IMR-90 (cell line): Measurements from ENCODE around the gene RPS27A. TPM values are rescaled to one million over a fixed set of nuclear protein-coding genes. Genes with fewer than 3 reads are reported as not detected.
A peak's percentile ranks its signal among the peaks of the same experiment; 100 is the strongest.

Experiments used
- ATAC-seq: fragments of 200-7000 bp; cut with Tn5 transposase; 2 replicates; pipeline ENCODE4 v1.9.1; 2020; ENCODE audit warnings: low read depth, mild to moderate bottlenecking, moderate library complexity
- BruUV-seq: library from RNA; stranded (reverse); fragments of 400-500 nt; replicated peaks from 2 replicates; lab custom pipeline; 2021; lab: Mats Ljungman, UMichigan
- CTCF ChIA-PET: fragments of 300-600 bp; formaldehyde crosslinking; extraction: SDS; loops from one replicate; lab custom pipeline; 2021; ENCODE audit warnings: antibody characterized with exemption; lab: Yijun Ruan, JAX
- POLR2A ChIA-PET: fragments of 300-600 bp; sonication (Branson Sonifier 250); formaldehyde crosslinking; loops from one replicate; lab custom pipeline; 2022; ENCODE audit warnings: antibody characterized with exemption; ENCODE audit not compliant: unreplicated experiment; lab: Charles Lee
- DNase-seq: peaks from one replicate; pipeline ENCODE4 v3.0.0; 2013
- H2AFZ ChIP-seq: replicated peaks from 2 replicates; pipeline ENCODE3; 2013; ENCODE audit warnings: low read length, mild to moderate bottlenecking; ENCODE audit not compliant: poor library complexity
- H2AK5ac ChIP-seq: 2 replicates; pipeline ENCODE4 v1.6.1; 2013; ENCODE audit warnings: low read depth, low read length, inconsistent platforms
- H2AK9ac ChIP-seq: replicated peaks from 2 replicates; pipeline ENCODE3; 2013; ENCODE audit warnings: mild to moderate bottlenecking, low read depth, low read length, moderate library complexity; ENCODE audit not compliant: poor library complexity
- H2BK120ac ChIP-seq: 2 replicates; pipeline ENCODE4 v1.6.1; 2013; ENCODE audit warnings: low read depth, low read length, inconsistent platforms
- H2BK15ac ChIP-seq: 3 replicates; pipeline ENCODE4 v1.6.1; 2013; ENCODE audit warnings: low read depth, low read length, inconsistent platforms
- H2BK20ac ChIP-seq: 2 replicates; pipeline ENCODE4 v1.6.1; 2013; ENCODE audit warnings: low read depth, mild to moderate bottlenecking, inconsistent platforms, low read length, moderate library complexity
- H2BK5ac ChIP-seq: 2 replicates; pipeline ENCODE4 v1.6.1; 2013; ENCODE audit warnings: mild to moderate bottlenecking, low read depth, low read length, inconsistent platforms; ENCODE audit not compliant: poor library complexity, severe bottlenecking
- H3K14ac ChIP-seq: replicated peaks from 2 replicates; pipeline ENCODE4 v1.6.1; 2013; ENCODE audit warnings: low read depth, low read length, inconsistent platforms
- H3K18ac ChIP-seq: 2 replicates; pipeline ENCODE4 v1.6.1; 2013; ENCODE audit warnings: low read depth, low read length, control low read depth
- H3K23ac ChIP-seq: 2 replicates; pipeline ENCODE4 v1.6.1; 2013; ENCODE audit warnings: low read depth, low read length, inconsistent platforms
- H3K27ac ChIP-seq: 2 replicates; pipeline ENCODE4 v1.5.1; 2013; ENCODE audit warnings: mild to moderate bottlenecking, control low read depth, low read length; ENCODE audit not compliant: insufficient read depth
- H3K27me3 ChIP-seq: 2 replicates; pipeline ENCODE4 v1.6.1; 2013; ENCODE audit warnings: low read length; ENCODE audit not compliant: control insufficient read depth, insufficient read depth
- H3K36me3 ChIP-seq: 2 replicates; pipeline ENCODE4 v1.6.1; 2013; ENCODE audit warnings: low read length, mixed read lengths; ENCODE audit not compliant: control insufficient read depth, insufficient read depth
- H3K4ac ChIP-seq: 2 replicates; pipeline ENCODE4 v1.6.1; 2013; ENCODE audit warnings: low read depth, low read length, inconsistent platforms
- H3K4me1 ChIP-seq: 2 replicates; pipeline ENCODE4 v1.6.1; 2013; ENCODE audit warnings: low read length, mixed read lengths; ENCODE audit not compliant: control insufficient read depth, insufficient read depth
- H3K4me2 ChIP-seq: 2 replicates; pipeline ENCODE4 v1.6.1; 2013; ENCODE audit warnings: low read depth, mild to moderate bottlenecking, control low read depth, low read length, moderate library complexity
- H3K4me3 ChIP-seq: 2 replicates; pipeline ENCODE4 v1.5.1; 2013; ENCODE audit warnings: low read depth, mild to moderate bottlenecking, control low read depth, low read length, moderate library complexity; ENCODE audit not compliant: insufficient read depth
- H3K56ac ChIP-seq: 2 replicates; pipeline ENCODE4 v1.6.1; 2013; ENCODE audit warnings: low read length, inconsistent platforms; ENCODE audit not compliant: insufficient read depth; ENCODE audit errors: extremely low read depth
- H3K79me1 ChIP-seq, 2 experiments: 2 replicates each; pipeline ENCODE4 v1.6.1; 2013; ENCODE audit warnings: low read length in 2 of 2, inconsistent platforms in 1 of 2, low read depth in 1 of 2
- H3K9ac ChIP-seq: 2 replicates; pipeline ENCODE4 v1.6.1; 2013; ENCODE audit warnings: low read depth, low read length, control low read depth
- H3K9me1 ChIP-seq: 2 replicates; pipeline ENCODE4 v1.6.1; 2013; ENCODE audit warnings: low read length, inconsistent platforms; ENCODE audit not compliant: insufficient read depth
- H3K9me3 ChIP-seq: 2 replicates; pipeline ENCODE4 v1.6.1; 2013; ENCODE audit warnings: low read length; ENCODE audit not compliant: control insufficient read depth, insufficient read depth
- H4K20me1 ChIP-seq: 2 replicates; pipeline ENCODE4 v1.6.1; 2013; ENCODE audit warnings: low read length, inconsistent platforms; ENCODE audit not compliant: insufficient read depth
- H4K5ac ChIP-seq: 2 replicates; pipeline ENCODE4 v1.6.1; 2013; ENCODE audit warnings: mild to moderate bottlenecking, low read depth, low read length, control low read depth
- H4K8ac ChIP-seq, 2 experiments: 2 replicates each; pipeline ENCODE4 v1.6.1; 2013; ENCODE audit warnings: low read depth in 2 of 2, low read length in 2 of 2, control low read depth in 1 of 2, inconsistent platforms in 1 of 2
- H4K91ac ChIP-seq: 2 replicates; pipeline ENCODE4 v1.6.1; 2013; ENCODE audit warnings: low read depth, low read length, inconsistent platforms; ENCODE audit not compliant: insufficient read depth
- MAZ ChIP-seq: IDR thresholded peaks from 2 replicates; pipeline ENCODE4 v1.6.1; 2012; ENCODE audit warnings: low read depth, mild to moderate bottlenecking, low read length, improper control_type of control experiment, moderate library complexity, borderline replicate concordance
- NFE2L2 ChIP-seq: fragments of 150-350 bp; IDR thresholded peaks from 2 replicates; pipeline ENCODE4 v1.6.1; 2016; ENCODE audit warnings: low read depth, mild to moderate bottlenecking, low read length
- WGBS, 2 experiments: methylation state at CpG; one replicate each; pipeline versions ENCODE4 v1.1.5 to v1.1.7; 2013; ENCODE audit warnings: missing lambda C conversion rate in 2 of 2; ENCODE audit not compliant: insufficient read length in 1 of 2; ENCODE audit errors: extremely low coverage in 2 of 2; 5-methylcytosine and 5-hydroxymethylcytosine counted together
- dilution Hi-C: fragments of 300-500 bp; cut with HindIII; formaldehyde crosslinking; loops from one replicate; pipeline ENCODE4 v1.14.3; 2018; ENCODE audit warnings: low sequenced_read_pairs; ENCODE audit not compliant: unreplicated experiment
- in situ Hi-C: fragments of 300-500 bp; cut with MboI; formaldehyde crosslinking; loops from 3 replicates; pipeline ENCODE4 v1.14.3; 2019; ENCODE audit warnings: low sequenced_read_pairs, inconsistent platforms, mixed read lengths
- intact Hi-C: fragments of 100-400 bp; cut with micrococcal nuclease; formaldehyde crosslinking; loops from 2 replicates; pipeline ENCODE4 v1.10.0; 2022
- polyA plus RNA-seq, 3 experiments: library from polyadenylated mRNA; depleted of rRNA; stranded (reverse); fragments of >200 nt; gene quantifications; 2 replicates each; pipeline ENCODE4 v1.2.3, GENCODE V29; 2012; ENCODE audit warnings: low replicate concordance in 1 of 3
- total RNA-seq: library from RNA; depleted of rRNA; stranded (reverse); fragments of >200 nt; gene quantifications from 2 replicates; pipeline ENCODE4 v1.2.3, GENCODE V29; 2012

Gene RPS27A
- total and polyA plus RNA-seq, 2 of the 4 experiments (the other 2 are of a cell fraction) = 496 to 1,421 TPM

- no peaks in the 10 kb centered on the region for H3K27me3 ChIP-seq
- peaks cover 26% of the 10 kb centered on the region; the same call in 1 of the 2 replicates for H4K20me1 ChIP-seq
- no peak overlapping the region for H2BK120ac ChIP-seq
- peak overlapping the region; percentile 18 for H2BK5ac ChIP-seq
- H3K14ac ChIP-seq = peak overlapping the region; percentile 98; the same call in 1 of the 2 replicates
- TF ChIP-seq NFE2L2 (no peak), MAZ (no peak)
- H3K23ac ChIP-seq = peak overlapping the region; percentile 96; the same call in 1 of the 2 replicates
- TSS peak; percentile 68 for BruUV-seq
- CTCF ChIA-PET = no interaction called here
- H3K9ac ChIP-seq = peak overlapping the region; percentile 98
- H2BK20ac ChIP-seq = no peak overlapping the region
- no peak overlapping the region for H2AK5ac ChIP-seq
- H3K9me1 ChIP-seq = no peaks in the 10 kb centered on the region; the same call in 1 of the 2 replicates
- peaks cover 23 to 67% of the 10 kb centered on the region in 2 experiments for H3K79me1 ChIP-seq
- no peaks in the 10 kb centered on the region for H3K9me3 ChIP-seq
- ATAC-seq = no peak
- H4K91ac ChIP-seq = no peak overlapping the region
- H4K8ac ChIP-seq = no peak overlapping the region
- H2BK15ac ChIP-seq = no peak overlapping the region
- no peak overlapping the region for H2AFZ ChIP-seq
- H3K4me3 ChIP-seq = peak overlapping the region; percentile 75
- 20% methylated on average over 1 of the region's 7 CpGs; no CpG with 5 or more reads in 1 of the 2 experiments for WGBS, 2 experiments
- H3K4me1 ChIP-seq = peaks cover 2% of the 10 kb centered on the region; the same call in 1 of the 2 replicates
- no peak overlapping the region for H3K27ac ChIP-seq
- intact Hi-C loops (loop anchor here (2.0 to 5.0 kb wide), 2 partner anchors 131 to 185 kb away; no protein-coding TSS in a partner anchor), in situ Hi-C loops (no loop called here), dilution Hi-C loops (no loop called here)
- H3K56ac ChIP-seq = no peak overlapping the region
- POLR2A ChIA-PET = no interaction called here
- no peak overlapping the region for H2AK9ac ChIP-seq
- H4K5ac ChIP-seq = no peak overlapping the region
- H3K36me3 ChIP-seq = peaks cover 28% of the 10 kb centered on the region
- DNase-seq = no peak
- H3K4ac ChIP-seq = no peak overlapping the region
- H3K4me2 ChIP-seq = peak overlapping the region; percentile 80
- H3K18ac ChIP-seq = no peak overlapping the region
Observed at GRCh38 chr2:55233658-55233940, 1.1 kb downstream of the RPS27A start.
